CD4-positive, alpha-beta T cell treated with Interleukin-10 for 1 hour (primary cell): ENCODE measurements around the gene EDEM1.

ENCODE experiments used
- DNase-seq: peaks from one replicate; pipeline ENCODE4 v3.0.0-alpha.2; 2020

EDEM1 gene

DNA sequence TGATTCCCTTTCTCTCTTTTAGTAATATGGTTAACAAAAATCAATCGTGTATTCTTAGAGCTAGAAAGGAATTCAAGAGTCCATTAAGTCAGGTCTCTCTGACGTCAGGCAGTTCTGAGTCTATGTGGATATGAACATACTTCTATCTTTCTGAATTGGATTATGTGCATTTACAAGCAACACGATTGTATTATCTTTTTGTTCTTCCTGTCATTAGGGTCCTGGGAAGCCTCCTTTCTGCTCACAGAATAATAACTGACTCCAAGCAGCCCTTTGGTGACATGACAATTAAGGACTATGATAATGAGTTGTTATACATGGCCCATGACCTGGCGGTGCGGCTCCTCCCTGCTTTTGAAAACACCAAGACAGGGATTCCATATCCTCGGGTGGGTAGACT, 14.0 kb downstream of the EDEM1 start:
- no peak for DNase-seq

DNA sequence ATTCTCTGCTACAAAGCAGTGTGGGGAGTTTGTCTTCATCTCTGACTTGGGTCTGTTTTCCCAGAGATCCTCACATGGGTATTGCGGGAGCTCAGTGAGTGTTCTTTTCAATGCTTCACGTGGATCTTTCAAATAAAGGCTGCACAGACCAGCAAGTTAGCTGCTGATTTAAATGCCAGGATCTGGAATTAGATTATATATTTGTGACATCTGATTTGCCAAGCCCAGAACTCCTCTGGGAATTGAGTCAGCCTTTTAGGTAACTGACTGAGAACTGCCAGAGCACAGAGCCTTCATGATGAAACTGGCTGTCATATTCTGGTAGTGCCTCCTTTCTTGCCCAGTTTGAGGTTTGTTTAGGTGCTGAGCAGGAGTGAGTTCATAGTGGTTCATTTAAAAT, 14.7 kb downstream of the EDEM1 start:
- DNase-seq = no peak

DNA sequence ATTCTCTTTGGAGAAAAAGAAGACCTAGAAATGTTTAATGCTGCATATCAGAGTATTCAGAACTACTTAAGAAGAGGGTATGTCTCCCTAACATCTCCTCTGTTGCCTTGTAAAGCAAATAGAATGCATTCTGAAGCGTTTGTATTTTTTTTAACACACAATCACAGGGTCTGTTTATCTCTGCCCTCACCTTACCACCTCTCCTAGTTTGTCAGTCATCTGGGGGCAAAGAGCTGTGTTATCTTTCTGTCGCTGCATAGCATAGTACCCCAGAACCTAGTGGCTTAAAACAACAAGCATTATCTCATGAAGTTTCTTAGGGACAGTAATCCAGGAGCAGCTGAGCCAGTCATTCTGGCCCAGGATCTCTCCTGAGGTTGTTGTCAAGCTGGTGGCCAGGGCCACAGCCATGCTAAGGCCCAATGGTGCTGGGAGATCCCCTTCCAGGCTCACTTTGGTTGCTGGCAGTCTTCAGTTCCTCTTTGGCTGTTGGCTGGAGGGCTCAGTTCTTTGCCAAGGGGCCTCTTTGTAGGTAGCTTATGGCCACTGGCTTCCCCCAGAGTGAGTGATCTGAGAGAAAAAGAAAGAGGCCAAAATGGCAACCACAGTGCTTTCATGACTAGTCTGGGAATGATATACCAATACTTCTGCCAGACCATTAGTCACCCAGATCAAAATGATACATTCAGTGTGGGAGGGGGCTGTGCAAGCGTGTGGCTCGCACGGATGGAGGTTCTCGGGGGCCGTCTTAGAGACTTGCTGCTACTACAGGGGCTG, 17.8 kb downstream of the EDEM1 start:
- DNase-seq = no peak

DNA sequence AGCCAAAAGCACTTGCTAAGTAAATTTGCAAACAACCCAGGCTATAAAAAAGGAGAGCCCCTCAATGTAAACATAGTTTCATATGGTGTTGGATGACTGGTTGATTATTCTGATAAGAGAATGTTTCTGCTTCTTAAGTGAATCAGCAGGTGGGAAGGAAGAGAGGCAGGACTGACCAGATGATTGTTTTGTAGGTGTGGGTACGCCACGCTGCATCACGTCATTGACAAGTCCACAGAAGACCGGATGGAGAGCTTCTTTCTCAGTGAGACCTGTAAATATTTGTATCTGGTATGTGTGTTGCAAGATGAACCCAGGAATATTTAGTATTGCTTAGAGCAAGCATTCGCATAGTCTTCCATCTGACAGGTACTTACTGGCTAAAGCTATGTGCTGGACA, 23.4 kb downstream of the EDEM1 start:
- no peak for DNase-seq

DNA sequence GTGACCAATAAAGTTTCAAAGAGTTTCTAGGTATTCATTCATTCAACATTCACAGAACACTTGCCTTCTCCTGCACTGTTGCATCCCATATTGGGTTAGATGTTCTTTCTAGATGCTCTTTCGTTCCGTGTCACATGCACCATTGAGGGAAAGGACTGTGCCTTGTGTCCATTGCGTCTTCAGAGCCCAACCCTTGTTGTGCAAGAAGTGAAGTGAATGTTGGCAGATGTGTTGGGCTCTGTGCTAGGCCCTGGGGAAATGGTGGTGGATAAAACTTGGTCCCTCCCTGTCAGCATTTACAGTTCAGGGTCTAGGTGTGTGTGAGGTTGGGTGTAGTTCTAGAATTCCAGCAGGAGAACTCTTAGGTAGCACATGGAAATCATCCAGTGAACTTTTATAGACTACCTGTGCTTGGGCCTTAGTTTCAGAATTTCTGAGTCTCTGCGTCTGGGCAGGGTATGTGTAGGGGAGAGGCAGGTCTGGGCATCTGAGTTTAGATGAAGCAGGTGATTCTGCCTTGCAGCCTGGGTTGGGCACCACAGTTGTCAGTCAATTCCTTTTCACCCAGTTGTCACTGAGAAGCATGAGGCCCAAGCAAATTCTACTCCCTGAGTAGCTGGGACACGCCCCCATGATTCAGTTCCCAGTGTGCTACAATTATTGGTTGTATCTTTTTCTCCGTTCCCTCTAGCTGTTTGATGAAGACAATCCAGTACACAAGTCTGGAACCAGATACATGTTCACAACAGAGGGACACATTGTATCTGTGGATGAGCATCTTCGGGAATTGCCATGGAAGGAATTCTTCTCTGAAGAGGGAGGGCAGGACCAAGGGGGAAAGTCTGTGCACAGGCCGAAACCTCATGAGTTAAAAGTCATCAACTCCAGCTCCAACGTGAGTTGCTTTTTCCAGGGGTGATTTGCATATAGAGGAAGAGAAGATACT, 25.4 kb downstream of the EDEM1 start:
- no peak for DNase-seq

DNA sequence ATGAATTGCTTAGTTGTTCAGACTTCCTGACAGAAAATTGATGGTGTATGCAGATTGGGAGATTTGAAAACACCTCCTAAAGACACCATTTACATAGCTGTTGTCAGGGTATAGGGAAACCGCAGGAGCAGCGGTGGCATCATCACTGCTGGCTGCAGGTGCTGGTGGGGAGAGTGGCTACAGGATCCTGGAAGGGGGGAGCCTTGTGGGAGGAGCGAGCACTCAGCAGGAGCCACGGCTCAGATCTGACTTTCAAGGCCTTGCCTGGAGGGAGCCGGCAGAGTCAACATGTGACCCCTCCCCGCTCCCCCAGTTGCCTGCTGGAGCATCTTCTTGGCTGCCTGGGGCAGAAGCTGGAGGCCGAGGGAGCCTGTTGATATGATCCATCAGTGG, 26.1 kb downstream of the EDEM1 start:
- DNase-seq = no peak

DNA sequence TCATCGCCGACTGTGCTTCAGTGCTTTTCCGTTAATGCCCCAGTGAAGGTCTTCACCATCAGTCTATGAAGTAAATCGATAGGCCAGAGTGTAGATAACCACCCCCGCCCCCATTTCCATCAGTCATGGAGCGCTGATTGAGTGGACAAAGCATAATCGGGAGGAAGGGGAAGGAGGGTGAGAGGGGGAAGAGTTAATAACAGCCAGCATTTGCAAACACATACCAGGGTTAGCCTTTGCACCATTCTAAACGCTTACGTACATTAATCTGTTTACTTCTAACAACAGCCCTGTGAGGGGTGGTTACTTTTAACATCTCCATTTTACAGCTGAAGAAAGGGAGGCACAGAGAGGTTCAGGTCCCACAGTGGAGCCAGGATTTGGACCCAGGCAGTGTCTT, 26.8 kb downstream of the EDEM1 start:
- no peak for DNase-seq

DNA sequence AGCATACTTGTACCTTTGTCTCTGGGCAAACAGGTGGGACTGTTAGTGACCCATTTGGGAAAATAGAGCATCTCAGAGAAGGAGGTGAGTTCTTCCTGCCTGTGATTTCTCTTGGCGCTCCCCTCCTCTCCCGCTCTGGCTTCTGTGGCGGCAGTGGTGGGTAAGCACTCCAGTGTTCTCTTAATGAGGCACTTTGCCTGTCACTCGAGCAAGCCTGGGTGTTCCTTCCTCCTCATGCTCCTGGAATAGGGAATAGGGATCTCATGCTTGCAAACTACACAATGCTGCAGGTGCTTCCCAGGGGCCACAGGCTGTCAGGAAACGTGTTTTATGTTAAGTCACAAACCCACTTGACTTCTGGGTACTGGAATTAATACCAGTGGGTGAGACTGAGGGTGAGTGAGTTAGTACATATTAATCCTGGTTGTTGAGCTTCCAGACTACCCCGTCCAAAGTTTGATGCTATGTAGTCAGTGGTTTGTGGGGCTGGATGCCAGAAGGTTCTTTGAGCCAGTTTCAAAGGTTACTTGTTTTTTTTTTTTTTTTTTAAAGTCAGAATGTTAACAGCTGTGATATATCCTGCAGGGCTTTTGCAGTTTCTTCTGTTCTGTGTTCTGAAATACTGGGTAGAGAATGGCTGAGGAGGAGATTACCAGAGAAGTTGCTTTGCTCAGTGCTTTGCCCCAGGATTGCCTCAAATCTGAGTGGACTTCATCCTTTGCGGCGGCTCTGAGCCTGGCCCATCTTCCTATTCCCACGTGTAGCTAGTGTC, 30.5 kb downstream of the EDEM1 start:
- DNase-seq = no peak

DNA sequence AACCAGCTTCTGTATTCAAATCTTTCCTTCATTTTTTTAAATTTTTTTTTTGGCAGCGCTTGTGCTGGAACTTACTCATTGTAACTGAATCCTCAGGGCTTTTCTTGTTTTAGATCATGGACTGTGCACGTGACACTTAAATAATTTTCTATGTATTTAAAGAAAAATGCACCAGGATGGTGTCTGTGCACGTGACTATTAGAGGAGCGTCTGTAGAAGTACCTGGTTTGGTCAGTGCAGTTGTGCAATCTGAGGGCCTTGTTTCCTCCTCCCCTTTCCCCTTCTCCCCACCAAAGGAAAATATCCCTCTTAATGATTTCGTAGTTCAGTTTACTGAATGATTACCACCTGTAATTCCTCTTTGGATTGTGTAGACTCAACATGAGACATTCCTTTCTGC, 31.3 kb downstream of the EDEM1 start:
- no peak for DNase-seq

DNA sequence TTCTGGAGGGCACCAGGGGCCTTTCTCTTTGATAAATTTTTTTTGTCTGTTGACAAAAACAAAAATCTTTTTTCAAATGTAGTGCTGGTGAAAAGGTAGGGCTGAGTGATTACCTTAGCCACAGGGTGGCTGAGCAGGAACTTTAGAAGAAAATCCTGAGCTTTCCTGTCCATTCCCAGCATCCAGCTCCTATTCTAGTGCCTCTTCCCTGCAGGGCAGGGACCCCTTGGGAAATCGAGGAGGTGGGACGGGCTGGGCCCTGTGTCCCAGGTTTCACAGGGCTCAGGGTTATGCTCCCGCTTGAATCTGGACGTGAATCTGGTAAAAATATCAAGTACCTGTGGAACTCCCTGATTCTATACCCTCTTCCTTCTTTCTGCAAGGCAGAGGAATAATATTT, 31.7 kb downstream of the EDEM1 start:
- DNase-seq = no peak

GRCh38 chr3:5220193-5220592, 32.7 kb downstream of the EDEM1 start:
- no peak for DNase-seq

GRCh38 chr3:5220667-5221431, 33.3 kb downstream of the EDEM1 start:
- no peak for DNase-seq

GRCh38 chr3:5221701-5222100, 34.2 kb downstream of the EDEM1 start:
- no peak for DNase-seq

DNA sequence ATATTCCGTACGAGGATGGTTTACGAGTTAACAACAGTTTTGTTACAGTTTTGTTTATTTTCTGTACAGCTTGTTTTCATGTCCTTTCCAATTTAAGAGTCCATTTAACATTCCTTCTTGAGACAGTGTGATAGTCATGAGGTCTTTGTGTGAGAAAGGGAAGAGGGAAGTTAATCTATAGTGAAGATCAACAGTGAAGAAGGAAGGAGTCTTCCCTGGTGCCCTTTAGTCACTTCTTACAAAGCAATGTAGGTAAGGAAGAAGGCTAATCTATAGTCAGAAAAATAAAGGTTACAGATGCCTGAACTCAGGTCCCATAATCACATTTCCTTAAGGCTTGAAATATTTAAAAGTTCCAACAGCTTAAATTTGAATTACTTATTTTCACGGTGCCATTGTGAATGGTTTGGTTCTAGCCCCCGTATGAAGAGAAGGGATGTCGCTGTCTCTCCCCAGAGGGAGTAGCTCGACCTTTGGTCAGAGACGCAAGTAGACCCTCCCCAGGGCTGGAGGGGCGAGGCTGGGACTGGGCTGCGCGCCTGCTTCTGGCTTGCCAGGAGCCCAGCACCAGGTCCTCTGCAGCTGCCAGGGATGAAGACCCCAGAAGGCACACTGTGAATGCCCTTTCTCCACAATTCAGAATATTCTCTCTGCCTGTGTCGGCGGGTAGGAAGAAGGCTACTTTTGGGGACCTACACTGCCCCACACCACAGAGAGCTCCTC, 34.9 kb downstream of the EDEM1 start:
- DNase-seq = no peak

GRCh38 chr3:5226783-5227182, 39.3 kb downstream of the EDEM1 start:
- no peak for DNase-seq

- no peak for DNase-seq
These were observed 40.3 kb downstream of the EDEM1 start for GRCh38 chr3:5227812-5228211.

- no peak for DNase-seq
These were observed 41.9 kb downstream of the EDEM1 start for GRCh38 chr3:5229414-5229813.

DNA sequence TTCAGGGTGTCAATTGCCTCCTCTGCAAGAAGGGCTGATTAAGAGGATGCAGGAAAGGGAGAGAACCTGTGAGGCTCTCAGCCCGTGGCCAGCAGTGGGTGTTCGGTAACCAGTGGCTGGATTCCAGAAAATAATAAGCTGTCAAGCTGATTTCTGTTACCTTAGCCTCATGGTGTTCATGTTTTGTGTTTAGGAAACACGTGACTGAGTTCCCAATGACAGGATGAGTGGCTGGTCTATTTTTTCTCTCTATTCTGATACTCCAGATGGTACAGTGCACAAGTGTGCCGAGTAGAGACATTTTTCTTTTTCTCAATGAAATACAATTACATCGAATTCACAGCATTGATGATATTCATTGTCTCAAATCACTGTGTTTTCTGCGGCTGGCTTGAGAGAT, 43.6 kb downstream of the EDEM1 start:
- no peak for DNase-seq

GRCh38 chr3:5231487-5231886, 44.0 kb downstream of the EDEM1 start:
- DNase-seq = no peak

DNA sequence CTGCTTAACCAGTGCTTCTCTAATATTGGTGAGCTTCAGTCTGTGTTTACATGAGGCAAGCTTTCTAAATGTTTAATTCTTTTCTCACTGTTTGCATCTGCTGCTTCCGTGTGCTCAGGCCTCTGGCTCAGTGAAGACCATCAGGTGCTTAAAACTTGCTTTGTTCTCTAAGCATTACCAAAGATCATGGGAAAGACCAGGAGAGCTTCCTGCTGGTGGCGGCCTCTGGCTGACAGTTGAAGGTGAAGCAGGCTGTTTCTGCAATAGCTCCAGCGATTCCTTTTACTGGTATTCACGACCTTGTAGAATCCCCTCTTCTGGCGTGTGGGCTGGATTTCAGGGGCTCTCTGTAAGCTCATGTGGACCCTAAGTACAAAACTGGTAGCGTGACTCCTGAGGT, 45.1 kb downstream of the EDEM1 start:
- DNase-seq = no peak

DNA sequence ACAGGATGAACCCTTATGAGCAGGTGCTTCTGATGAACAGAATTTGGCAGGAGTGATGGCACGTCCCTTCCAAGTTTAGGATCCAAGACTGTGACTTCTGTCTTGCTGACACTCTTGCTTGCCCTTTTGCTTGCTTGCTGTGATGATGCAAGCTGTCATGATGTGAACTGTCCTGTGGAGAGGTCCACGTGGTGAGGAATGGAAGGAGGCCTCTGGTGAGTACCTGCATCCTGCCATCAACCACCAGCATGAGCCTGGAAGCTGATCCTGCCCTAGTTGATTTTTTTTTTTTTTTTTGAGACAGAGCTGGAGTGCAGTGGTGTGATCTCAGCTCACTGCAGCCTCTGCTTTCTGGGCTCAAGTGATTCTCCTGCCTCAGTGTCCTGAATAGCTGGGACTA, 45.5 kb downstream of the EDEM1 start:
- DNase-seq = no peak

GRCh38 chr3:5235655-5236054, 48.1 kb downstream of the EDEM1 start:
- no peak for DNase-seq
